Loucy (cell line): Measurements from ENCODE around the gene SBF2.

Source experiments
- H2AFZ ChIP-seq: fragments of 200-600 bp; sonication (generic); 2 replicates; pipeline ENCODE4 v1.6.0; 2016; ENCODE audit warnings: antibody characterized with exemption, mild to moderate bottlenecking, low read length, moderate library complexity
- H3F3A ChIP-seq: fragments of 200-600 bp; 2 replicates; pipeline ENCODE4 v1.6.0; 2016; ENCODE audit warnings: antibody characterized with exemption, low read depth, mild to moderate bottlenecking
- H3K27me3 ChIP-seq: fragments of 200-600 bp; sonication (generic); 2 replicates; pipeline ENCODE4 v1.6.1; 2014; ENCODE audit warnings: low read length, mild to moderate bottlenecking; ENCODE audit not compliant: insufficient read depth, poor library complexity, severe bottlenecking
- H3K36me3 ChIP-seq: fragments of 200-600 bp; sonication (generic); 2 replicates; pipeline ENCODE4 v1.6.1; 2016; ENCODE audit warnings: low read length; ENCODE audit not compliant: insufficient read depth
- H3K4me1 ChIP-seq: fragments of 200-600 bp; sonication (generic); 2 replicates; pipeline ENCODE4 v1.5.1; 2014; ENCODE audit warnings: low read length, mild to moderate bottlenecking; ENCODE audit not compliant: insufficient read depth, poor library complexity, severe bottlenecking
- H3K4me2 ChIP-seq: fragments of 200-600 bp; sonication (generic); 2 replicates; pipeline ENCODE4 v1.6.0; 2014; ENCODE audit warnings: antibody characterized with exemption, low read length, low read depth, mild to moderate bottlenecking; ENCODE audit not compliant: poor library complexity, severe bottlenecking
- H3K4me3 ChIP-seq: fragments of 200-600 bp; sonication (generic); 2 replicates; pipeline ENCODE4 v1.5.1; 2014; ENCODE audit warnings: low read length, mild to moderate bottlenecking, mixed read lengths; ENCODE audit not compliant: poor library complexity, severe bottlenecking
- H3K79me2 ChIP-seq: fragments of 200-600 bp; sonication (generic); 2 replicates; pipeline ENCODE4 v1.6.1; 2014; ENCODE audit warnings: low read length; ENCODE audit not compliant: insufficient read depth
- H3K9ac ChIP-seq: fragments of 200-600 bp; sonication (generic); 2 replicates; pipeline ENCODE4 v1.6.0; 2014; ENCODE audit warnings: mild to moderate bottlenecking, low read depth, low read length, moderate library complexity; ENCODE audit not compliant: poor library complexity, severe bottlenecking
- H3K9me2 ChIP-seq: fragments of 200-600 bp; sonication (generic); replicated peaks from 2 replicates; pipeline ENCODE4 v1.6.1; 2016; ENCODE audit warnings: low read depth, low read length, mixed read lengths
- H3K9me3 ChIP-seq: fragments of 200-600 bp; sonication (generic); 2 replicates; pipeline ENCODE4 v1.6.1; 2014; ENCODE audit warnings: mild to moderate bottlenecking, antibody characterized with exemption, low read length, low read depth; ENCODE audit not compliant: insufficient read depth
- H4K20me1 ChIP-seq: fragments of 200-600 bp; sonication (generic); 2 replicates; pipeline ENCODE4 v1.6.0; 2014; ENCODE audit warnings: antibody characterized with exemption, low read length, mild to moderate bottlenecking; ENCODE audit not compliant: insufficient read depth, poor library complexity, severe bottlenecking
- CTCF ChIP-seq: fragments of 200-600 bp; sonication (generic); conservative IDR thresholded peaks from 2 replicates; pipeline ENCODE4 v1.5.1; 2014; ENCODE audit warnings: mild to moderate bottlenecking, antibody characterized with exemption, low read length
- EZH2phosphoT487 ChIP-seq: fragments of 200-600 bp; IDR thresholded peaks from 2 replicates; pipeline ENCODE4 v1.6.1; 2018; ENCODE audit warnings: antibody characterized with exemption, mild to moderate bottlenecking, moderate library complexity, borderline replicate concordance

The SBF2 gene

GRCh38 chr11:9731256-9731655 lies 562.8 kb downstream of the SBF2 start:
- Histone ChIP-seq H3K9me3 (peaks cover 4% of the 10 kb centered on the region; the same call in 1 of the 2 replicates), H3K27me3 (no peaks in the 10 kb centered on the region), H3K4me3 (no peak overlapping the region), H3K4me1 (no peaks in the 10 kb centered on the region), H4K20me1 (no peaks in the 10 kb centered on the region), H3K36me3 (peaks cover 25% of the 10 kb centered on the region; the same call in 1 of the 2 replicates), H3K79me2 (no peaks in the 10 kb centered on the region), H3K9ac (no peak overlapping the region), H3K9me2 (no peaks in the 10 kb centered on the region), H3F3A (no peaks in the 10 kb centered on the region), H2AFZ (no peak overlapping the region), H3K4me2 (no peak overlapping the region)
- no peak for TF ChIP-seq EZH2phosphoT487
- TF ChIP-seq CTCF = no peak
